ENCODE results near the gene TOX3.

DNA sequence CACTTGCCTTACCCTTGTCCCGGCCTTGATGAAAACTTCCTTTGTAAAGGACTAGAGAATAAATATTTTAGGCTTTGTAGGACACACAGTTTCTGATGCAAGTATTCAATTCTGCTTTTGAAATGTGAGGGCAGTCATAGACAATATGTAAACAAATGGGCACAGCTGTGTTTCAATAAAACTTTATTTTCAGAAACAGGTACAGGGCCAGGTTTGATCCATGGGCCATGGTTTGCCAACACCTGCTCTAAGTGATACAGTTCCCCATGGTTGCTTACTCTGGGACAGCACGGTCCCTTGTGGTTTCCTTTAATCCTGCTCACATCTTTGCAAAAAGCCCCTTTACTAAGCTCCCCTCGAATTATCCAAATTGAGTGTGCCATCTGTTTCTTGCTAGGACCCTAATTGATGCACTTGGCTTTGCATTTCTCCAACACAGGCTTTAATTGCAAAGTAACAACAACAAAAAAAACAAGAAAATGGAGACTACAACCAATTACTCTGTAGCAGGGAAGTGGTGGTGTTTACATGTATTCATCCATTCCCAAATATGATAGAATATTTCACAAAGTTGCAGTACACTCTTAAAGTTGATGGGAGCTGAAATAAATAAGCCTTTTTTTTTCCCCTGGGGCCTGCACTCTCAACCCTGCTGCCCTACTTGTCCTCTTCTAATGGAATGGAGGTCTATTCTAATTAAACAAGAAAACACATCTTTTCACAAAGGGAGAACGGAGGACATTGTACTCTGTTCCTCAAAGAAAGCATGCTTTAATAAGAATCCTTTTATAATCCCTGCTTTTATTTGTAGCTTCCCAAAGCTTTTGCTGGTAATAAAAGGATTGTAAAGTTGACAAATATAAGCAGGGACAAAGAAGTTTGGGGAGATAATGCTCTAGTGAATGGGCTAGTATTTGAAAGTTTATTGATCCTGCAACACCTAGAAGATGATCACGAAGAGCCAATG lies 37.7 kb upstream of the TOX3 start:
- no peak for TF ChIP-seq CTCF (IDR thresholded peaks at IDR 0.05)
- no peak for TF ChIP-seq POLR2AphosphoS5 (IDR thresholded peaks at IDR 0.05)

Data from gastroesophageal sphincter (tissue), 3 donors.